ENCODE results near the gene MYL6B.

- TF ChIP-seq CTCF (IDR thresholded peaks at IDR 0.05; ENCODE audit: low read depth, low read length, poor library complexity, severe bottlenecking) (no peak), EZH2phosphoT487 (IDR thresholded peaks at IDR 0.05; ENCODE audit: borderline replicate concordance, low read length) (no peak)
Measured at GRCh38 chr12:56129942-56130495, 22.4 kb upstream of the MYL6B start.

Data from DOHH2 (cell line).